HepG2 (cell line): ENCODE results near the gene CLEC18C. TPM values are rescaled to one million over a fixed set of nuclear protein-coding genes. Genes with fewer than 3 reads are reported as not detected.

Experiments used
- CHCHD3 ChIP-seq: sonication (generic); formaldehyde crosslinking; IDR thresholded peaks from 2 replicates; pipeline ENCODE4 v1.8.0; 2022; ENCODE audit warnings: mild to moderate bottlenecking, missing genetic modification reagents, moderate library complexity
- FLYWCH1 ChIP-seq: sonication (generic); formaldehyde crosslinking; IDR thresholded peaks from 2 replicates; pipeline ENCODE4 v1.8.1; 2023; ENCODE audit warnings: mild to moderate bottlenecking, missing genetic modification reagents
- HIVEP1 ChIP-seq: sonication (generic); formaldehyde crosslinking; IDR thresholded peaks from 2 replicates; pipeline ENCODE4 v1.4.0; 2020; ENCODE audit warnings: mild to moderate bottlenecking, missing genetic modification reagents
- MIXL1 ChIP-seq: IDR thresholded peaks from 2 replicates; pipeline ENCODE4 v1.6.1; 2016
- MZF1 ChIP-seq: sonication (generic); formaldehyde crosslinking; IDR thresholded peaks from 2 replicates; pipeline ENCODE4 v1.8.1; 2023; ENCODE audit warnings: mild to moderate bottlenecking, missing genetic modification reagents, borderline replicate concordance
- SIN3A ChIP-seq: IDR thresholded peaks from 2 replicates; pipeline ENCODE4 v1.6.1; 2011; ENCODE audit warnings: low read depth, mild to moderate bottlenecking, control low read depth, low read length, borderline replicate concordance
- SIN3B ChIP-seq: fragments of 150-350 bp; IDR thresholded peaks from 2 replicates; pipeline ENCODE4 v1.6.1; 2014; ENCODE audit warnings: low read length
- TOE1 ChIP-seq: sonication (generic); formaldehyde crosslinking; IDR thresholded peaks from 2 replicates; pipeline ENCODE4 v1.4.0; 2020; ENCODE audit warnings: mild to moderate bottlenecking, missing genetic modification reagents
- ZNF136 ChIP-seq: sonication (generic); formaldehyde crosslinking; IDR thresholded peaks from 2 replicates; pipeline ENCODE4 v1.8.1; 2022; ENCODE audit warnings: low read depth, mild to moderate bottlenecking, moderate library complexity, missing genetic modification reagents
- ZNF552 ChIP-seq: sonication (generic); formaldehyde crosslinking; IDR thresholded peaks from 2 replicates; pipeline ENCODE4 v1.9.0; 2022; ENCODE audit warnings: missing genetic modification reagents, mild to moderate bottlenecking, borderline replicate concordance
- ZNF775 ChIP-seq: sonication (generic); formaldehyde crosslinking; IDR thresholded peaks from 2 replicates; pipeline ENCODE4 v1.4.0; 2020; ENCODE audit warnings: missing genetic modification reagents, mild to moderate bottlenecking, moderate library complexity, borderline replicate concordance
- polyA plus RNA-seq, 8 experiments: library from polyadenylated mRNA; depleted of rRNA in 3 of 8; stranded (reverse) in 7 of 8; unstranded in 1 of 8; fragments of >200 nt; fragmentation: Illumina TruSeq in 4 of 8; extraction: Trizol in 4 of 8; gene quantifications; 2 replicates each; pipeline versions ENCODE4 v1.2.1 to v1.2.3, GENCODE V29; 2011 to 2016; ENCODE audit warnings: low read depth in 4 of 8, missing spikeins in 1 of 8, mixed read lengths in 1 of 8; ENCODE audit not compliant: insufficient read depth in 1 of 8
- total RNA-seq, 5 experiments: library from RNA; depleted of rRNA; stranded (reverse); fragments of >200 nt; fragmentation: Illumina TruSeq; extraction: Trizol; gene quantifications; 2 replicates each; pipeline ENCODE4 v1.2.3, GENCODE V29; 2016; ENCODE audit warnings: low read depth in 1 of 5
- TF ChIP-seq, protein P1 (sequence below): sonication (generic); formaldehyde crosslinking; IDR thresholded peaks from 2 replicates; pipeline ENCODE4 v1.4.0; 2020; ENCODE audit warnings: missing genetic modification reagents
- TF ChIP-seq, protein P2 (sequence below): IDR thresholded peaks from 2 replicates; pipeline ENCODE4 v1.6.1; 2012; ENCODE audit warnings: low read depth, low read length, improper control_type of control experiment
- TF ChIP-seq, protein P3 (sequence below): sonication (generic); formaldehyde crosslinking; IDR thresholded peaks from 2 replicates; pipeline ENCODE4 v1.4.0; 2020; ENCODE audit warnings: mild to moderate bottlenecking, low read depth, missing genetic modification reagents
- TF ChIP-seq, protein P4 (sequence below): sonication (generic); formaldehyde crosslinking; IDR thresholded peaks from 2 replicates; pipeline ENCODE4 v1.4.0; 2020; ENCODE audit warnings: mild to moderate bottlenecking, missing genetic modification reagents
- TF ChIP-seq, protein P5 (sequence below): sonication (generic); formaldehyde crosslinking; IDR thresholded peaks from 2 replicates; pipeline ENCODE4 v1.5.0; 2020; ENCODE audit warnings: missing genetic modification reagents
- TF ChIP-seq, protein P6 (sequence below): IDR thresholded peaks from 2 replicates; pipeline ENCODE4 v1.6.1; 2018; ENCODE audit warnings: missing genetic modification reagents
- TF ChIP-seq, protein P7 (sequence below): sonication (generic); formaldehyde crosslinking; IDR thresholded peaks from 2 replicates; pipeline ENCODE4 v1.4.0; 2020; ENCODE audit warnings: missing genetic modification reagents
- TF ChIP-seq, protein P8 (sequence below): IDR thresholded peaks from 2 replicates; pipeline ENCODE4 v1.6.1; 2016; ENCODE audit warnings: missing compliant biosample characterization, missing genetic modification reagents, borderline replicate concordance

CLEC18C gene
- total and polyA plus RNA-seq, 2 of the 13 experiments (the other 11 are each of a cell fraction or from before 2014, with no cell fraction given) = 0.15 to 0.29 TPM

DNA sequence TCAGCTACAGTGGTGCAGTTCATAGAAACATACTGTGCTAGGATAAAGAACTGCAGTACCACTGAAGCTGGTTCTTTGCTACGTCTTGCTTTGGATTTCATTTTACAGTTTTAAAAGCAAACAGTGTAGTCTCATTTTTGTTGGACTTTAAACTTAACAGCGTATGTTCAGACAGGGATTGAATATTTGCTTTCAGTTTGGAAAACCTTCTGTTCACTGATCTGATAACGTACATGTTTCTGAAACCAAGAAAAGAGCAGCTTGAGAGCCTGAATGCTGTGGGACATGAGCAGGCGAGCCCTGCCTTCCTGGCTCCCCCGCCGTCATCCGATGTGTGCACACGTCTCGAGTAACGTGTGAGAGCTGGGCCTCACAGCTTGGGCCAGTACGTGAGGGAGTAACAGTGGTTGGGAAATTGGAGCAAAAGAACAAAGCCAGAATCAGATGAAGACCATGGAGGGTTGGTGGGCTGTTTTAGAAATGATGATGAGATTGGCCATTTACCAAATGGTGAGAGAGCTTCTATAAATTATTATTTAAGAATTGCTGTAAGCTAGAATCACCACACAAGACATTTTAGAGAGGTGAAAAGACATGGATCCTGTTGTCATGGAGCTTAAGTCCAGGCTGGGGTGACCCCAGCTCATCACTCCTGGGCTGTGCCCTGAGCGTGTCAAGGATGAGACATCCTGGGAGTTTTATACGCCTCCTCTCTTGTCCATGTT is 20.8 kb upstream of the CLEC18C start (continued):
- TF ChIP-seq, protein P1, sequence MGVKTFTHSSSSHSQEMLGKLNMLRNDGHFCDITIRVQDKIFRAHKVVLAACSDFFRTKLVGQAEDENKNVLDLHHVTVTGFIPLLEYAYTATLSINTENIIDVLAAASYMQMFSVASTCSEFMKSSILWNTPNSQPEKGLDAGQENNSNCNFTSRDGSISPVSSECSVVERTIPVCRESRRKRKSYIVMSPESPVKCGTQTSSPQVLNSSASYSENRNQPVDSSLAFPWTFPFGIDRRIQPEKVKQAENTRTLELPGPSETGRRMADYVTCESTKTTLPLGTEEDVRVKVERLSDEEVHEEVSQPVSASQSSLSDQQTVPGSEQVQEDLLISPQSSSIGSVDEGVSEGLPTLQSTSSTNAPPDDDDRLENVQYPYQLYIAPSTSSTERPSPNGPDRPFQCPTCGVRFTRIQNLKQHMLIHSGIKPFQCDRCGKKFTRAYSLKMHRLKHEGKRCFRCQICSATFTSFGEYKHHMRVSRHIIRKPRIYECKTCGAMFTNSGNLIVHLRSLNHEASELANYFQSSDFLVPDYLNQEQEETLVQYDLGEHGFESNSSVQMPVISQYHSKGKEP (CRISPR knock-in tag) = no peak
- TF ChIP-seq, protein P2, sequence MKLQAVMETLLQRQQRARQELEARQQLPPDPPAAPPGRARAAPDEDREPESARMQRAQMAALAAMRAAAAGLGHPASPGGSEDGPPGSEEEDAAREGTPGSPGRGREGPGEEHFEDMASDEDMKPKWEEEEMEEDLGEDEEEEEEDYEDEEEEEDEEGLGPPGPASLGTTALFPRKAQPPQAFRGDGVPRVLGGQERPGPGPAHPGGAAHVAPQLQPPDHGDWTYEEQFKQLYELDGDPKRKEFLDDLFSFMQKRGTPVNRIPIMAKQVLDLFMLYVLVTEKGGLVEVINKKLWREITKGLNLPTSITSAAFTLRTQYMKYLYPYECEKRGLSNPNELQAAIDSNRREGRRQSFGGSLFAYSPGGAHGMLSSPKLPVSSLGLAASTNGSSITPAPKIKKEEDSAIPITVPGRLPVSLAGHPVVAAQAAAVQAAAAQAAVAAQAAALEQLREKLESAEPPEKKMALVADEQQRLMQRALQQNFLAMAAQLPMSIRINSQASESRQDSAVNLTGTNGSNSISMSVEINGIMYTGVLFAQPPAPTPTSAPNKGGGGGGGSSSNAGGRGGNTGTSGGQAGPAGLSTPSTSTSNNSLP = peak; percentile 30; the same call in 1 of the 2 replicates
- TF ChIP-seq MZF1 (CRISPR knock-in tag) (peak; percentile 66; the same call in 1 of the 2 replicates), SIN3A (no peak), ZNF136 (CRISPR knock-in tag) (no peak), HIVEP1 (CRISPR knock-in tag) (peak; percentile 73), MIXL1 (peak; percentile 79; the same call in 1 of the 2 replicates), SIN3B (peak; percentile 38; the same call in 1 of the 2 replicates), CHCHD3 (CRISPR knock-in tag) (no peak), ZNF552 (CRISPR knock-in tag) (no peak), ZNF775 (CRISPR knock-in tag) (no peak), FLYWCH1 (CRISPR knock-in tag) (no peak), TOE1 (CRISPR knock-in tag) (0 out of 2 replicates have a peak, but pooled peaks have one; percentile 21)
- TF ChIP-seq, protein P3, sequence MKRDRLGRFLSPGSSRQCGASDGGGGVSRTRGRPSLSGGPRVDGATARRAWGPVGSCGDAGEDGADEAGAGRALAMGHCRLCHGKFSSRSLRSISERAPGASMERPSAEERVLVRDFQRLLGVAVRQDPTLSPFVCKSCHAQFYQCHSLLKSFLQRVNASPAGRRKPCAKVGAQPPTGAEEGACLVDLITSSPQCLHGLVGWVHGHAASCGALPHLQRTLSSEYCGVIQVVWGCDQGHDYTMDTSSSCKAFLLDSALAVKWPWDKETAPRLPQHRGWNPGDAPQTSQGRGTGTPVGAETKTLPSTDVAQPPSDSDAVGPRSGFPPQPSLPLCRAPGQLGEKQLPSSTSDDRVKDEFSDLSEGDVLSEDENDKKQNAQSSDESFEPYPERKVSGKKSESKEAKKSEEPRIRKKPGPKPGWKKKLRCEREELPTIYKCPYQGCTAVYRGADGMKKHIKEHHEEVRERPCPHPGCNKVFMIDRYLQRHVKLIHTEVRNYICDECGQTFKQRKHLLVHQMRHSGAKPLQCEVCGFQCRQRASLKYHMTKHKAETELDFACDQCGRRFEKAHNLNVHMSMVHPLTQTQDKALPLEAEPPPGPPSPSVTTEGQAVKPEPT (CRISPR knock-in tag) = no peak
- TF ChIP-seq, protein P4, sequence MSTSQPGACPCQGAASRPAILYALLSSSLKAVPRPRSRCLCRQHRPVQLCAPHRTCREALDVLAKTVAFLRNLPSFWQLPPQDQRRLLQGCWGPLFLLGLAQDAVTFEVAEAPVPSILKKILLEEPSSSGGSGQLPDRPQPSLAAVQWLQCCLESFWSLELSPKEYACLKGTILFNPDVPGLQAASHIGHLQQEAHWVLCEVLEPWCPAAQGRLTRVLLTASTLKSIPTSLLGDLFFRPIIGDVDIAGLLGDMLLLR (CRISPR knock-in tag) = 0 out of 2 replicates have a peak, but pooled peaks have one; percentile 39
- TF ChIP-seq, protein P5, sequence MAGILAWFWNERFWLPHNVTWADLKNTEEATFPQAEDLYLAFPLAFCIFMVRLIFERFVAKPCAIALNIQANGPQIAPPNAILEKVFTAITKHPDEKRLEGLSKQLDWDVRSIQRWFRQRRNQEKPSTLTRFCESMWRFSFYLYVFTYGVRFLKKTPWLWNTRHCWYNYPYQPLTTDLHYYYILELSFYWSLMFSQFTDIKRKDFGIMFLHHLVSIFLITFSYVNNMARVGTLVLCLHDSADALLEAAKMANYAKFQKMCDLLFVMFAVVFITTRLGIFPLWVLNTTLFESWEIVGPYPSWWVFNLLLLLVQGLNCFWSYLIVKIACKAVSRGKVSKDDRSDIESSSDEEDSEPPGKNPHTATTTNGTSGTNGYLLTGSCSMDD (CRISPR knock-in tag) = no peak
- TF ChIP-seq, protein P6, sequence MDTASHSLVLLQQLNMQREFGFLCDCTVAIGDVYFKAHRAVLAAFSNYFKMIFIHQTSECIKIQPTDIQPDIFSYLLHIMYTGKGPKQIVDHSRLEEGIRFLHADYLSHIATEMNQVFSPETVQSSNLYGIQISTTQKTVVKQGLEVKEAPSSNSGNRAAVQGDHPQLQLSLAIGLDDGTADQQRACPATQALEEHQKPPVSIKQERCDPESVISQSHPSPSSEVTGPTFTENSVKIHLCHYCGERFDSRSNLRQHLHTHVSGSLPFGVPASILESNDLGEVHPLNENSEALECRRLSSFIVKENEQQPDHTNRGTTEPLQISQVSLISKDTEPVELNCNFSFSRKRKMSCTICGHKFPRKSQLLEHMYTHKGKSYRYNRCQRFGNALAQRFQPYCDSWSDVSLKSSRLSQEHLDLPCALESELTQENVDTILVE (CRISPR knock-in tag) = peak; percentile 77
- TF ChIP-seq, protein P7, sequence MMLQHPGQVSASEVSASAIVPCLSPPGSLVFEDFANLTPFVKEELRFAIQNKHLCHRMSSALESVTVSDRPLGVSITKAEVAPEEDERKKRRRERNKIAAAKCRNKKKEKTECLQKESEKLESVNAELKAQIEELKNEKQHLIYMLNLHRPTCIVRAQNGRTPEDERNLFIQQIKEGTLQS (CRISPR knock-in tag) = no peak
- TF ChIP-seq, protein P8, sequence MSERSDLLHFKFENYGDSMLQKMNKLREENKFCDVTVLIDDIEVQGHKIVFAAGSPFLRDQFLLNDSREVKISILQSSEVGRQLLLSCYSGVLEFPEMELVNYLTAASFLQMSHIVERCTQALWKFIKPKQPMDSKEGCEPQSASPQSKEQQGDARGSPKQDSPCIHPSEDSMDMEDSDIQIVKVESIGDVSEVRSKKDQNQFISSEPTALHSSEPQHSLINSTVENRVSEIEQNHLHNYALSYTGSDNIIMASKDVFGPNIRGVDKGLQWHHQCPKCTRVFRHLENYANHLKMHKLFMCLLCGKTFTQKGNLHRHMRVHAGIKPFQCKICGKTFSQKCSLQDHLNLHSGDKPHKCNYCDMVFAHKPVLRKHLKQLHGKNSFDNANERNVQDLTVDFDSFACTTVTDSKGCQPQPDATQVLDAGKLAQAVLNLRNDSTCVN (CRISPR knock-in tag) = 0 out of 2 replicates have a peak, but pooled peaks have one; percentile 42
